Upper lobe of left lung (tissue), 4 donors: ENCODE data around the gene RSBN1L.

ENCODE experiments used
- POLR2A ChIP-seq, 4 donors: fragments of 450-650 bp; IDR thresholded peaks; one replicate each; pipeline ENCODE4 v1.5.1; 2016 to 2017; ENCODE audit warnings: antibody characterized with exemption in 4 of 4, mild to moderate bottlenecking in 2 of 4
- TF ChIP-seq, protein P1 (sequence below), 6 experiments: fragments of 450-650 bp in 4 of 6; fragments of 200-600 bp in 2 of 6; sonication (generic) in 2 of 6; IDR thresholded peaks; one replicate each; pipeline ENCODE4 v1.5.1; 2016 to 2019; ENCODE audit warnings: antibody characterized with exemption in 6 of 6

- TF ChIP-seq, protein P1, sequence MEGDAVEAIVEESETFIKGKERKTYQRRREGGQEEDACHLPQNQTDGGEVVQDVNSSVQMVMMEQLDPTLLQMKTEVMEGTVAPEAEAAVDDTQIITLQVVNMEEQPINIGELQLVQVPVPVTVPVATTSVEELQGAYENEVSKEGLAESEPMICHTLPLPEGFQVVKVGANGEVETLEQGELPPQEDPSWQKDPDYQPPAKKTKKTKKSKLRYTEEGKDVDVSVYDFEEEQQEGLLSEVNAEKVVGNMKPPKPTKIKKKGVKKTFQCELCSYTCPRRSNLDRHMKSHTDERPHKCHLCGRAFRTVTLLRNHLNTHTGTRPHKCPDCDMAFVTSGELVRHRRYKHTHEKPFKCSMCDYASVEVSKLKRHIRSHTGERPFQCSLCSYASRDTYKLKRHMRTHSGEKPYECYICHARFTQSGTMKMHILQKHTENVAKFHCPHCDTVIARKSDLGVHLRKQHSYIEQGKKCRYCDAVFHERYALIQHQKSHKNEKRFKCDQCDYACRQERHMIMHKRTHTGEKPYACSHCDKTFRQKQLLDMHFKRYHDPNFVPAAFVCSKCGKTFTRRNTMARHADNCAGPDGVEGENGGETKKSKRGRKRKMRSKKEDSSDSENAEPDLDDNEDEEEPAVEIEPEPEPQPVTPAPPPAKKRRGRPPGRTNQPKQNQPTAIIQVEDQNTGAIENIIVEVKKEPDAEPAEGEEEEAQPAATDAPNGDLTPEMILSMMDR (IDR thresholded peaks at IDR 0.05), result no peak
- TF ChIP-seq POLR2A (IDR thresholded peaks at IDR 0.05), result no peak
These were observed 4.3 kb upstream of the RSBN1L start for GRCh38 chr7:77691892-77692491.
